ENCODE measurements around the gene TRABD2B.

- TF ChIP-seq CTCF (IDR thresholded peaks at IDR 0.05) (no peak), POLR2A (IDR thresholded peaks at IDR 0.05) (no peak)
Observed at GRCh38 chr1:47991187-47991586, 6.0 kb downstream of the TRABD2B start.
